WTC11 (cell line): ENCODE measurements around the gene MAP3K5. TPM values are rescaled to one million over a fixed set of nuclear protein-coding genes. Genes with fewer than 3 reads are reported as not detected.

Source experiments
- CBFB ChIP-seq: sonication (generic); formaldehyde crosslinking; IDR thresholded peaks from 2 replicates; pipeline ENCODE4 v1.8.1; 2022; ENCODE audit warnings: mild to moderate bottlenecking, low read depth, missing genetic modification reagents
- CREM ChIP-seq: sonication (generic); formaldehyde crosslinking; IDR thresholded peaks from 2 replicates; pipeline ENCODE4 v1.8.1; 2022; ENCODE audit warnings: mild to moderate bottlenecking, missing genetic modification reagents, moderate library complexity
- ESRRA ChIP-seq: sonication (generic); formaldehyde crosslinking; IDR thresholded peaks from 2 replicates; pipeline ENCODE4 v1.8.1; 2022; ENCODE audit warnings: mild to moderate bottlenecking, missing genetic modification reagents, borderline replicate concordance
- FOXP1 ChIP-seq: sonication (generic); formaldehyde crosslinking; IDR thresholded peaks from 2 replicates; pipeline ENCODE4 v1.8.0; 2022; ENCODE audit warnings: missing genetic modification reagents, mild to moderate bottlenecking, moderate library complexity, borderline replicate concordance
- GTF2I ChIP-seq: fragments of 250-450 bp; sonication (Bioruptor Pico); conservative IDR thresholded peaks from 2 replicates; pipeline ENCODE4 v1.4.0; 2021; ENCODE audit warnings: mild to moderate bottlenecking
- HMGA2 ChIP-seq: fragments of 250-450 bp; sonication (Bioruptor Pico); IDR thresholded peaks from 2 replicates; pipeline ENCODE4 v1.4.0; 2021; ENCODE audit warnings: mild to moderate bottlenecking, moderate library complexity
- NFATC4 ChIP-seq: fragments of 250-450 bp; sonication (Bioruptor Pico); IDR thresholded peaks from 2 replicates; pipeline ENCODE4 v1.9.0; 2021; ENCODE audit warnings: mild to moderate bottlenecking
- NFE2L1 ChIP-seq: sonication (generic); formaldehyde crosslinking; IDR thresholded peaks from 2 replicates; pipeline ENCODE4 v1.8.1; 2023; ENCODE audit warnings: missing genetic modification reagents
- NFYB ChIP-seq: sonication (generic); formaldehyde crosslinking; conservative IDR thresholded peaks from 2 replicates; pipeline ENCODE4 v1.8.0; 2022; ENCODE audit warnings: low read depth, missing genetic modification reagents
- NR3C1 ChIP-seq: sonication (generic); formaldehyde crosslinking; conservative IDR thresholded peaks from 2 replicates; pipeline ENCODE4 v1.8.1; 2023; ENCODE audit warnings: low read depth, mild to moderate bottlenecking, missing genetic modification reagents
- RELA ChIP-seq: sonication (generic); formaldehyde crosslinking; IDR thresholded peaks from 2 replicates; pipeline ENCODE4 v1.8.1; 2022; ENCODE audit warnings: missing genetic modification reagents, mild to moderate bottlenecking, borderline replicate concordance
- RORB ChIP-seq: fragments of 250-450 bp; sonication (Bioruptor Pico); IDR thresholded peaks from 2 replicates; pipeline ENCODE4 v1.9.0; 2021; ENCODE audit warnings: mild to moderate bottlenecking
- SMAD3 ChIP-seq: sonication (generic); formaldehyde crosslinking; IDR thresholded peaks from 2 replicates; pipeline ENCODE4 v1.8.0; 2022; ENCODE audit warnings: missing genetic modification reagents, mild to moderate bottlenecking, borderline replicate concordance
- SP1 ChIP-seq: sonication (generic); formaldehyde crosslinking; conservative IDR thresholded peaks from 2 replicates; pipeline ENCODE4 v1.8.1; 2022; ENCODE audit warnings: missing genetic modification reagents
- ZNF423 ChIP-seq: fragments of 250-450 bp; sonication (Bioruptor Pico); IDR thresholded peaks from 2 replicates; pipeline ENCODE4 v2.1.2; 2022; ENCODE audit warnings: mild to moderate bottlenecking, moderate library complexity
- total RNA-seq: library from RNA; stranded (reverse); gene quantifications from 3 replicates; pipeline ENCODE4 v1.2.3, GENCODE V29; 2021
- TF ChIP-seq, protein P1 (sequence below): sonication (generic); formaldehyde crosslinking; IDR thresholded peaks from 2 replicates; pipeline ENCODE4 v1.8.0; 2022; ENCODE audit warnings: missing genetic modification reagents
- TF ChIP-seq, protein P2 (sequence below): sonication (generic); formaldehyde crosslinking; IDR thresholded peaks from 2 replicates; pipeline ENCODE4 v1.8.1; 2022; ENCODE audit warnings: low read depth, mild to moderate bottlenecking, moderate library complexity, missing genetic modification reagents, borderline replicate concordance
- TF ChIP-seq, protein P3 (sequence below): fragments of 200-600 bp; IDR thresholded peaks from 2 replicates; pipeline ENCODE4 v1.8.0; 2022; ENCODE audit warnings: antibody characterized with exemption
- TF ChIP-seq, protein P4 (sequence below): sonication (generic); formaldehyde crosslinking; IDR thresholded peaks from 2 replicates; pipeline ENCODE4 v1.8.0; 2023; ENCODE audit warnings: missing genetic modification reagents, mild to moderate bottlenecking, borderline replicate concordance
- TF ChIP-seq, protein P5 (sequence below): sonication (generic); formaldehyde crosslinking; IDR thresholded peaks from 2 replicates; pipeline ENCODE4 v1.8.0; 2022; ENCODE audit warnings: mild to moderate bottlenecking, missing genetic modification reagents
- TF ChIP-seq, protein P6 (sequence below): sonication (generic); formaldehyde crosslinking; IDR thresholded peaks from 2 replicates; pipeline ENCODE4 v1.8.0; 2023; ENCODE audit warnings: missing genetic modification reagents
- TF ChIP-seq, protein P7 (sequence below): sonication (generic); formaldehyde crosslinking; IDR thresholded peaks from 2 replicates; pipeline ENCODE4 v1.8.1; 2022; ENCODE audit warnings: mild to moderate bottlenecking, moderate library complexity, missing genetic modification reagents
- TF ChIP-seq, protein P8 (sequence below): sonication (generic); formaldehyde crosslinking; IDR thresholded peaks from 2 replicates; pipeline ENCODE4 v1.8.1; 2023; ENCODE audit warnings: mild to moderate bottlenecking, moderate library complexity, missing genetic modification reagents

MAP3K5 gene
- total RNA-seq, 1 experiment from 2014 or later: 1.6 TPM

DNA sequence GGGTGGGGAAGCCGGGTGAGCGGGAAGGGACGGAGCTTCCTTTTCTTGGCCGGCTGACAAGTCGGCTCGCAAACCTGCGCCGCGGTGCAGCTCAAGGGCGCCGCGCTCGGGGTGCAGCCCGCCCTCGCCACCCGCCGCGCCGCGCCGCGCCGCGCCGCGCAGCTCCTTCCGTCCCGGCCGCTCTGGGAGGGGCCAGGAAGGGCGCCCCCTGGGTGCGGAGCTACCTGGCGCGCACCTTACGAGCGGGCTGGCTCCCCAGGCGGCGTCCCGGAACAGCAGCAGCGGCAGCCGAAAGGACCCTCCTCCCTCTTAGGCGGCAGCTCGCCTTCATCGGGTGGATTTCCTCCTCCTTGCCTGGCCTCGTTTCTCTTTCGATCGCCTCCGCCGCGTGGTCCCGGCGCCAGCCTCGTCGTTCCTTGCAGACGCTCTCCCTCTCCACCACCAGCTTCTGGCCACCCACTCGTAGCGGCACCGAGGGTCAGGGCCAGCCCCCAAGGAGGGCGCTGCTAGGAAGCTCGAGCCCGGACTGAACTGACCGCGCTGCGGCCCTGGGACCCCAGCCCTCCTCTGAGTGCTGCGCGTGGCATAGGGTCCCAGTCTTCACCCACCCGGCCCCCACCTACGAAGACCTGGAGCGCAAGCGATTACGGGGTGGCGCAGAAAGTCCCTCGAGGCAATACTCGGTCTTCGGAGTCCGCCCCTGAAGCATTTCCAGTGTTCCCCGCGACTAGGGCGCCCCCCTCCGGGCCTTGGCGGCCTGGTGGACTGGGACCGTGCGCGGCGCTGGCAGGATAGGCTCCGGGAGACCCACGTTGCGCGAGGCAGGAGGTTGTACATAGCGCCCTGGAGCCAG lies at the start of gene MAP3K5 (continued):
- TF ChIP-seq, protein P1, sequence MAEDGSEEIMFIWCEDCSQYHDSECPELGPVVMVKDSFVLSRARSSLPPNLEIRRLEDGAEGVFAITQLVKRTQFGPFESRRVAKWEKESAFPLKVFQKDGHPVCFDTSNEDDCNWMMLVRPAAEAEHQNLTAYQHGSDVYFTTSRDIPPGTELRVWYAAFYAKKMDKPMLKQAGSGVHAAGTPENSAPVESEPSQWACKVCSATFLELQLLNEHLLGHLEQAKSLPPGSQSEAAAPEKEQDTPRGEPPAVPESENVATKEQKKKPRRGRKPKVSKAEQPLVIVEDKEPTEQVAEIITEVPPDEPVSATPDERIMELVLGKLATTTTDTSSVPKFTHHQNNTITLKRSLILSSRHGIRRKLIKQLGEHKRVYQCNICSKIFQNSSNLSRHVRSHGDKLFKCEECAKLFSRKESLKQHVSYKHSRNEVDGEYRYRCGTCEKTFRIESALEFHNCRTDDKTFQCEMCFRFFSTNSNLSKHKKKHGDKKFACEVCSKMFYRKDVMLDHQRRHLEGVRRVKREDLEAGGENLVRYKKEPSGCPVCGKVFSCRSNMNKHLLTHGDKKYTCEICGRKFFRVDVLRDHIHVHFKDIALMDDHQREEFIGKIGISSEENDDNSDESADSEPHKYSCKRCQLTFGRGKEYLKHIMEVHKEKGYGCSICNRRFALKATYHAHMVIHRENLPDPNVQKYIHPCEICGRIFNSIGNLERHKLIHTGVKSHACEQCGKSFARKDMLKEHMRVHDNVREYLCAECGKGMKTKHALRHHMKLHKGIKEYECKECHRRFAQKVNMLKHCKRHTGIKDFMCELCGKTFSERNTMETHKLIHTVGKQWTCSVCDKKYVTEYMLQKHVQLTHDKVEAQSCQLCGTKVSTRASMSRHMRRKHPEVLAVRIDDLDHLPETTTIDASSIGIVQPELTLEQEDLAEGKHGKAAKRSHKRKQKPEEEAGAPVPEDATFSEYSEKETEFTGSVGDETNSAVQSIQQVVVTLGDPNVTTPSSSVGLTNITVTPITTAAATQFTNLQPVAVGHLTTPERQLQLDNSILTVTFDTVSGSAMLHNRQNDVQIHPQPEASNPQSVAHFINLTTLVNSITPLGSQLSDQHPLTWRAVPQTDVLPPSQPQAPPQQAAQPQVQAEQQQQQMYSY (CRISPR knock-in tag): no peak
- TF ChIP-seq HMGA2 (no peak), SMAD3 (CRISPR knock-in tag) (no peak), GTF2I (no peak), SP1 (no peak; the same call in none of the 2 replicates), CBFB (CRISPR knock-in tag) (no peak), FOXP1 (CRISPR knock-in tag) (peak; percentile 77; the same call in 1 of the 2 replicates), ZNF423 (CRISPR knock-in tag) (peak; percentile 97), ESRRA (CRISPR knock-in tag) (no peak), RELA (CRISPR knock-in tag) (no peak), NR3C1 (CRISPR knock-in tag) (no peak), NFATC4 (CRISPR knock-in tag) (no peak), NFYB (no peak), RORB (CRISPR knock-in tag) (no peak), NFE2L1 (CRISPR knock-in tag) (peak; percentile 83; the same call in 1 of the 2 replicates), CREM (peak; percentile 46; the same call in 1 of the 2 replicates)
- TF ChIP-seq, protein P2, sequence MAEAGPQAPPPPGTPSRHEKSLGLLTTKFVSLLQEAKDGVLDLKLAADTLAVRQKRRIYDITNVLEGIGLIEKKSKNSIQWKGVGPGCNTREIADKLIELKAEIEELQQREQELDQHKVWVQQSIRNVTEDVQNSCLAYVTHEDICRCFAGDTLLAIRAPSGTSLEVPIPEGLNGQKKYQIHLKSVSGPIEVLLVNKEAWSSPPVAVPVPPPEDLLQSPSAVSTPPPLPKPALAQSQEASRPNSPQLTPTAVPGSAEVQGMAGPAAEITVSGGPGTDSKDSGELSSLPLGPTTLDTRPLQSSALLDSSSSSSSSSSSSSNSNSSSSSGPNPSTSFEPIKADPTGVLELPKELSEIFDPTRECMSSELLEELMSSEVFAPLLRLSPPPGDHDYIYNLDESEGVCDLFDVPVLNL (CRISPR knock-in tag): no peak
- TF ChIP-seq, protein P3, sequence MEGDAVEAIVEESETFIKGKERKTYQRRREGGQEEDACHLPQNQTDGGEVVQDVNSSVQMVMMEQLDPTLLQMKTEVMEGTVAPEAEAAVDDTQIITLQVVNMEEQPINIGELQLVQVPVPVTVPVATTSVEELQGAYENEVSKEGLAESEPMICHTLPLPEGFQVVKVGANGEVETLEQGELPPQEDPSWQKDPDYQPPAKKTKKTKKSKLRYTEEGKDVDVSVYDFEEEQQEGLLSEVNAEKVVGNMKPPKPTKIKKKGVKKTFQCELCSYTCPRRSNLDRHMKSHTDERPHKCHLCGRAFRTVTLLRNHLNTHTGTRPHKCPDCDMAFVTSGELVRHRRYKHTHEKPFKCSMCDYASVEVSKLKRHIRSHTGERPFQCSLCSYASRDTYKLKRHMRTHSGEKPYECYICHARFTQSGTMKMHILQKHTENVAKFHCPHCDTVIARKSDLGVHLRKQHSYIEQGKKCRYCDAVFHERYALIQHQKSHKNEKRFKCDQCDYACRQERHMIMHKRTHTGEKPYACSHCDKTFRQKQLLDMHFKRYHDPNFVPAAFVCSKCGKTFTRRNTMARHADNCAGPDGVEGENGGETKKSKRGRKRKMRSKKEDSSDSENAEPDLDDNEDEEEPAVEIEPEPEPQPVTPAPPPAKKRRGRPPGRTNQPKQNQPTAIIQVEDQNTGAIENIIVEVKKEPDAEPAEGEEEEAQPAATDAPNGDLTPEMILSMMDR: peak; percentile 55
- TF ChIP-seq, protein P4, sequence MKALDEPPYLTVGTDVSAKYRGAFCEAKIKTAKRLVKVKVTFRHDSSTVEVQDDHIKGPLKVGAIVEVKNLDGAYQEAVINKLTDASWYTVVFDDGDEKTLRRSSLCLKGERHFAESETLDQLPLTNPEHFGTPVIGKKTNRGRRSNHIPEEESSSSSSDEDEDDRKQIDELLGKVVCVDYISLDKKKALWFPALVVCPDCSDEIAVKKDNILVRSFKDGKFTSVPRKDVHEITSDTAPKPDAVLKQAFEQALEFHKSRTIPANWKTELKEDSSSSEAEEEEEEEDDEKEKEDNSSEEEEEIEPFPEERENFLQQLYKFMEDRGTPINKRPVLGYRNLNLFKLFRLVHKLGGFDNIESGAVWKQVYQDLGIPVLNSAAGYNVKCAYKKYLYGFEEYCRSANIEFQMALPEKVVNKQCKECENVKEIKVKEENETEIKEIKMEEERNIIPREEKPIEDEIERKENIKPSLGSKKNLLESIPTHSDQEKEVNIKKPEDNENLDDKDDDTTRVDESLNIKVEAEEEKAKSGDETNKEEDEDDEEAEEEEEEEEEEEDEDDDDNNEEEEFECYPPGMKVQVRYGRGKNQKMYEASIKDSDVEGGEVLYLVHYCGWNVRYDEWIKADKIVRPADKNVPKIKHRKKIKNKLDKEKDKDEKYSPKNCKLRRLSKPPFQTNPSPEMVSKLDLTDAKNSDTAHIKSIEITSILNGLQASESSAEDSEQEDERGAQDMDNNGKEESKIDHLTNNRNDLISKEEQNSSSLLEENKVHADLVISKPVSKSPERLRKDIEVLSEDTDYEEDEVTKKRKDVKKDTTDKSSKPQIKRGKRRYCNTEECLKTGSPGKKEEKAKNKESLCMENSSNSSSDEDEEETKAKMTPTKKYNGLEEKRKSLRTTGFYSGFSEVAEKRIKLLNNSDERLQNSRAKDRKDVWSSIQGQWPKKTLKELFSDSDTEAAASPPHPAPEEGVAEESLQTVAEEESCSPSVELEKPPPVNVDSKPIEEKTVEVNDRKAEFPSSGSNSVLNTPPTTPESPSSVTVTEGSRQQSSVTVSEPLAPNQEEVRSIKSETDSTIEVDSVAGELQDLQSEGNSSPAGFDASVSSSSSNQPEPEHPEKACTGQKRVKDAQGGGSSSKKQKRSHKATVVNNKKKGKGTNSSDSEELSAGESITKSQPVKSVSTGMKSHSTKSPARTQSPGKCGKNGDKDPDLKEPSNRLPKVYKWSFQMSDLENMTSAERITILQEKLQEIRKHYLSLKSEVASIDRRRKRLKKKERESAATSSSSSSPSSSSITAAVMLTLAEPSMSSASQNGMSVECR: no peak
- TF ChIP-seq, protein P5, sequence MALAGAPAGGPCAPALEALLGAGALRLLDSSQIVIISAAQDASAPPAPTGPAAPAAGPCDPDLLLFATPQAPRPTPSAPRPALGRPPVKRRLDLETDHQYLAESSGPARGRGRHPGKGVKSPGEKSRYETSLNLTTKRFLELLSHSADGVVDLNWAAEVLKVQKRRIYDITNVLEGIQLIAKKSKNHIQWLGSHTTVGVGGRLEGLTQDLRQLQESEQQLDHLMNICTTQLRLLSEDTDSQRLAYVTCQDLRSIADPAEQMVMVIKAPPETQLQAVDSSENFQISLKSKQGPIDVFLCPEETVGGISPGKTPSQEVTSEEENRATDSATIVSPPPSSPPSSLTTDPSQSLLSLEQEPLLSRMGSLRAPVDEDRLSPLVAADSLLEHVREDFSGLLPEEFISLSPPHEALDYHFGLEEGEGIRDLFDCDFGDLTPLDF (CRISPR knock-in tag): no peak
- TF ChIP-seq, protein P6, sequence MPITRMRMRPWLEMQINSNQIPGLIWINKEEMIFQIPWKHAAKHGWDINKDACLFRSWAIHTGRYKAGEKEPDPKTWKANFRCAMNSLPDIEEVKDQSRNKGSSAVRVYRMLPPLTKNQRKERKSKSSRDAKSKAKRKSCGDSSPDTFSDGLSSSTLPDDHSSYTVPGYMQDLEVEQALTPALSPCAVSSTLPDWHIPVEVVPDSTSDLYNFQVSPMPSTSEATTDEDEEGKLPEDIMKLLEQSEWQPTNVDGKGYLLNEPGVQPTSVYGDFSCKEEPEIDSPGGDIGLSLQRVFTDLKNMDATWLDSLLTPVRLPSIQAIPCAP: no peak
- TF ChIP-seq, protein P7, sequence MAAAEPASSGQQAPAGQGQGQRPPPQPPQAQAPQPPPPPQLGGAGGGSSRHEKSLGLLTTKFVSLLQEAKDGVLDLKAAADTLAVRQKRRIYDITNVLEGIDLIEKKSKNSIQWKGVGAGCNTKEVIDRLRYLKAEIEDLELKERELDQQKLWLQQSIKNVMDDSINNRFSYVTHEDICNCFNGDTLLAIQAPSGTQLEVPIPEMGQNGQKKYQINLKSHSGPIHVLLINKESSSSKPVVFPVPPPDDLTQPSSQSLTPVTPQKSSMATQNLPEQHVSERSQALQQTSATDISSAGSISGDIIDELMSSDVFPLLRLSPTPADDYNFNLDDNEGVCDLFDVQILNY (CRISPR knock-in tag): no peak
- TF ChIP-seq, protein P8, sequence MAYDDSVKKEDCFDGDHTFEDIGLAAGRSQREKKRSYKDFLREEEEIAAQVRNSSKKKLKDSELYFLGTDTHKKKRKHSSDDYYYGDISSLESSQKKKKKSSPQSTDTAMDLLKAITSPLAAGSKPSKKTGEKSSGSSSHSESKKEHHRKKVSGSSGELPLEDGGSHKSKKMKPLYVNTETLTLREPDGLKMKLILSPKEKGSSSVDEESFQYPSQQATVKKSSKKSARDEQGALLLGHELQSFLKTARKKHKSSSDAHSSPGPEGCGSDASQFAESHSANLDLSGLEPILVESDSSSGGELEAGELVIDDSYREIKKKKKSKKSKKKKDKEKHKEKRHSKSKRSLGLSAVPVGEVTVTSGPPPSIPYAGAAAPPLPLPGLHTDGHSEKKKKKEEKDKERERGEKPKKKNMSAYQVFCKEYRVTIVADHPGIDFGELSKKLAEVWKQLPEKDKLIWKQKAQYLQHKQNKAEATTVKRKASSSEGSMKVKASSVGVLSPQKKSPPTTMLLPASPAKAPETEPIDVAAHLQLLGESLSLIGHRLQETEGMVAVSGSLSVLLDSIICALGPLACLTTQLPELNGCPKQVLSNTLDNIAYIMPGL (CRISPR knock-in tag): peak; percentile 100
